BLaER1 (cell line): ENCODE measurements around the gene SCARB1.

Experiments used
- H3K27ac ChIP-seq: shearing (Covaris generic); formaldehyde crosslinking; 2 replicates; pipeline ENCODE4 v1.8.1; 2022
- H3K27me3 ChIP-seq: shearing (Covaris generic); formaldehyde crosslinking; 2 replicates; pipeline ENCODE4 v1.8.1; 2022
- H3K36me3 ChIP-seq: shearing (Covaris generic); formaldehyde crosslinking; 2 replicates; pipeline ENCODE4 v1.8.1; 2022
- H3K4me1 ChIP-seq: shearing (Covaris generic); formaldehyde crosslinking; 2 replicates; pipeline ENCODE4 v1.8.1; 2022
- H3K4me2 ChIP-seq: shearing (Covaris generic); formaldehyde crosslinking; 2 replicates; pipeline ENCODE4 v1.8.1; 2022
- H3K4me3 ChIP-seq: shearing (Covaris generic); formaldehyde crosslinking; 2 replicates; pipeline ENCODE4 v1.8.1; 2022
- H3K9ac ChIP-seq: shearing (Covaris generic); formaldehyde crosslinking; 2 replicates; pipeline ENCODE4 v1.8.1; 2022
- H3K9me3 ChIP-seq: shearing (Covaris generic); formaldehyde crosslinking; 2 replicates; pipeline ENCODE4 v1.8.1; 2022
- H4K20me1 ChIP-seq: shearing (Covaris generic); formaldehyde crosslinking; 2 replicates; pipeline ENCODE4 v1.8.1; 2022
- Cebpa-rat ChIP-seq: shearing (Covaris generic); IDR thresholded peaks from 2 replicates; pipeline ENCODE4 v1.8.1; 2022

The SCARB1 gene

DNA sequence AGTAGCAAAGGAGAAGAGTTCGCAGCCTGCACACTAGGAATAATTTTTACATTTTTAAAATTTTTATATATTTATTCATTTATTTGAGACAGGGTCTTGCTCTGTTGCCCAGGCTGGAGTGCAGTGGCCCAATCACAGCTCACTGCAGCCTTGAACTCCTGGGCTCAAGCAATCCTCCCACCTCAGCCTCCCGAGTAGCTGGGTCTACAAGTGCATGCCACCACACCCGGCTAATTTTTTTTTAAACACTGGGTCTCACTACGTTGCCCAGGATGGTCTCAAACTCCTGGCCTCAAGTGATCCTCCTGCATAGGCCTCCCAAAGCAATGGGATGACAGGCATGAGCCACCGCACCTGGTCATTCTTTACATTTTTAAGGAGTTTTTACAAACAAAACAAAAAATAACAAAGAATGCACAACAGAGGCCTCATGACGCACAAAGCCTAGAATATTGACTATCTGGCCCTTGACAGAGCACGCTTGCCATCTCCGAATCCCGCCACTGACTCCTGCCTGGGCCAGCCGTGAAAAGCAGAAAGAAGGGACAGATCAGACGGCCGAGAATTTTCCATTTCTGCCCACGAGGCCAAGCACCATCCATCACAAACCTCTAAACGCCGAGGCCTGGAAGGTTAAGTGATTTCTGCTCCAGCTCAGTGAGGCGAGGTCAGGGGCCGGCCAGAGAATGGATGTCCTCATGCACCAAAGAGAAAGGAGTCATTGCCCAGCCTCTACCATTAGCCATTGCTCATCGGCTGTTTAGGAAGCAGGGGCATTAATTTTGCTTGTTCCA lies 120.0 kb downstream of the SCARB1 start:
- H3K27me3 ChIP-seq, result no peaks in the 10 kb centered on the region
- H3K4me2 ChIP-seq, result no peak overlapping the region
- no peak overlapping the region for H3K4me3 ChIP-seq
- H4K20me1 ChIP-seq, result no peaks in the 10 kb centered on the region
- TF ChIP-seq Cebpa-rat, result no peak
- no peaks in the 10 kb centered on the region for H3K9me3 ChIP-seq
- no peak overlapping the region for H3K9ac ChIP-seq
- H3K27ac ChIP-seq, result no peak overlapping the region
- H3K36me3 ChIP-seq, result no peaks in the 10 kb centered on the region
- H3K4me1 ChIP-seq, result peaks cover 70% of the 10 kb centered on the region

DNA sequence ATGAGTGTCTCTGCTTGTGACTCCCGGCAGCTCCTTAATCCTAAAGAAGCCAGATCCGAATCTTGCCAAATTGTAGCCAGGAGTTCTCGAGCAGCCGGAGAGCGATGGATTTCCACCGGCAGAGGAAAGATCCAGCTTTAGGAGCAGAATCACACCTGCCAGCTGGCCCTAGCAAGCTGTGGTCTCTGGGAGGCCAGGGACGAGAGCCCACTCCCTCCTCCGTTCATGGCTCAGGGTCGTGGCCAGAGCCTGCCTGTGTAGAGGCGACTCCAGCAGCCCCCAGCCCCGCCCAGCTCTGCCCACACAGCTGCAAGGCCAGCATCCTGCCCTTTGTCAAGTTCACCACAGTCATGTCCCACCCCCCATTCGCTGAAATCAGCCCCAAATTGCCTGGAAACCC lies 121.0 kb downstream of the SCARB1 start:
- Histone ChIP-seq H3K9ac (no peak overlapping the region), H3K4me1 (peaks cover 72% of the 10 kb centered on the region), H4K20me1 (no peaks in the 10 kb centered on the region), H3K4me3 (no peak overlapping the region), H3K27ac (no peak overlapping the region), H3K36me3 (no peaks in the 10 kb centered on the region), H3K4me2 (peak overlapping the region; percentile 36; the same call in 1 of the 2 replicates), H3K9me3 (no peaks in the 10 kb centered on the region), H3K27me3 (no peaks in the 10 kb centered on the region)
- TF ChIP-seq Cebpa-rat, result no peak

DNA sequence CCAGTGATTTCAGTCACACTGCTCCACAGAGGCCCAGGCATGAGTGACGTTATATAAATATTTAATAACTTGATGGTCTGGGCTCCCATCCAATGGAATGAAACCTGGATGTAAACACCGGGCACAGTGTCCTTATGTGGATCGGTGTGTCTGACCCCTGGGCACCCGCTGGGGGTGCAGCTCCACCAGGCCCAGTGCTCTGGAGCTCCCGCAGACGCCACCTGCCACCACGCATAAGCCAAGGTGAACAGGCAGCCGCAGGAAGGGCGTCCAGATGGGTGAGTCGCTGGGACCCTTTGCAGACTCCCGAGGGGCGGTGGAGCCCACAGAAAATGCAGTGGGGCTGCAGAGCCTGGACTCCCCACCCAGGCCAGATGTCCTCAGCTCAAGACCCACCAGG lies 121.6 kb downstream of the SCARB1 start:
- Histone ChIP-seq H3K27me3 (no peaks in the 10 kb centered on the region), H3K4me2 (no peak overlapping the region), H3K4me1 (peaks cover 72% of the 10 kb centered on the region), H4K20me1 (no peaks in the 10 kb centered on the region), H3K36me3 (no peaks in the 10 kb centered on the region), H3K9me3 (no peaks in the 10 kb centered on the region), H3K4me3 (no peak overlapping the region), H3K27ac (no peak overlapping the region), H3K9ac (no peak overlapping the region)
- TF ChIP-seq Cebpa-rat, result no peak

- no peak overlapping the region for H3K9ac ChIP-seq
- no peaks in the 10 kb centered on the region for H3K27me3 ChIP-seq
- no peaks in the 10 kb centered on the region for H4K20me1 ChIP-seq
- H3K9me3 ChIP-seq, result no peaks in the 10 kb centered on the region
- peaks cover 69% of the 10 kb centered on the region for H3K4me1 ChIP-seq
- H3K36me3 ChIP-seq, result no peaks in the 10 kb centered on the region
- peak overlapping the region; percentile 54 for H3K4me2 ChIP-seq
- no peak for TF ChIP-seq Cebpa-rat
- H3K27ac ChIP-seq, result no peak overlapping the region
- H3K4me3 ChIP-seq, result no peak overlapping the region
These were observed 122.5 kb downstream of the SCARB1 start for GRCh38 chr12:124741211-124741610.

DNA sequence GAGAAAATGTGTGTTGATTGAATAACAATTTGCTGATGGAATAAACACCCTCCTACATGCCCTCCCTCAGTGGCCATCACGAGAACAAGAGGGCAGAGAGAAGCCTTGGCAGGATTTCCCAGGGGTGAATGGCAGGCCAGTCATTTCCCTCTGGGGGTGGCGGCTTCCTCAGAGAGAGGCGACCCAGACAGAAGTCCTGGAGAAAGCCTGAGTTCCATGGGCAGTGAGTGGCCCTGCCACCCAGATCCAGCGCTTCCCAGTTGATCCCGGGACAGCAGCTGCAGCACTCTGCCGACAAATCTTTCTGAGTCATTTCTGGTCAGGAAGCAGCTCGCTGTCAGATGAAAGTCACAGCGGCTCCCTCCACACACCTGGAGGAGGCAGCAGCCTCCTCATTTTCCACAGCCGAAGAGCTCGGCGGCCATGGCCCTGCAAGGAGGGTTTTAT lies 123.0 kb downstream of the SCARB1 start:
- H3K9me3 ChIP-seq, result no peaks in the 10 kb centered on the region
- no peak overlapping the region for H3K9ac ChIP-seq
- H3K27me3 ChIP-seq, result no peaks in the 10 kb centered on the region
- peaks cover 69% of the 10 kb centered on the region for H3K4me1 ChIP-seq
- H4K20me1 ChIP-seq, result no peaks in the 10 kb centered on the region
- no peaks in the 10 kb centered on the region for H3K36me3 ChIP-seq
- no peak overlapping the region for H3K4me3 ChIP-seq
- no peak overlapping the region for H3K27ac ChIP-seq
- peak overlapping the region; percentile 54 for H3K4me2 ChIP-seq
- no peak for TF ChIP-seq Cebpa-rat

- Histone ChIP-seq H3K9me3 (no peaks in the 10 kb centered on the region), H3K27ac (no peak overlapping the region), H3K4me1 (peaks cover 65% of the 10 kb centered on the region), H3K9ac (no peak overlapping the region), H3K4me2 (peak overlapping the region; percentile 54), H3K4me3 (no peak overlapping the region), H4K20me1 (no peaks in the 10 kb centered on the region), H3K27me3 (no peaks in the 10 kb centered on the region), H3K36me3 (no peaks in the 10 kb centered on the region)
- TF ChIP-seq Cebpa-rat, result no peak
These were observed 123.6 kb downstream of the SCARB1 start for GRCh38 chr12:124739953-124740561.

DNA sequence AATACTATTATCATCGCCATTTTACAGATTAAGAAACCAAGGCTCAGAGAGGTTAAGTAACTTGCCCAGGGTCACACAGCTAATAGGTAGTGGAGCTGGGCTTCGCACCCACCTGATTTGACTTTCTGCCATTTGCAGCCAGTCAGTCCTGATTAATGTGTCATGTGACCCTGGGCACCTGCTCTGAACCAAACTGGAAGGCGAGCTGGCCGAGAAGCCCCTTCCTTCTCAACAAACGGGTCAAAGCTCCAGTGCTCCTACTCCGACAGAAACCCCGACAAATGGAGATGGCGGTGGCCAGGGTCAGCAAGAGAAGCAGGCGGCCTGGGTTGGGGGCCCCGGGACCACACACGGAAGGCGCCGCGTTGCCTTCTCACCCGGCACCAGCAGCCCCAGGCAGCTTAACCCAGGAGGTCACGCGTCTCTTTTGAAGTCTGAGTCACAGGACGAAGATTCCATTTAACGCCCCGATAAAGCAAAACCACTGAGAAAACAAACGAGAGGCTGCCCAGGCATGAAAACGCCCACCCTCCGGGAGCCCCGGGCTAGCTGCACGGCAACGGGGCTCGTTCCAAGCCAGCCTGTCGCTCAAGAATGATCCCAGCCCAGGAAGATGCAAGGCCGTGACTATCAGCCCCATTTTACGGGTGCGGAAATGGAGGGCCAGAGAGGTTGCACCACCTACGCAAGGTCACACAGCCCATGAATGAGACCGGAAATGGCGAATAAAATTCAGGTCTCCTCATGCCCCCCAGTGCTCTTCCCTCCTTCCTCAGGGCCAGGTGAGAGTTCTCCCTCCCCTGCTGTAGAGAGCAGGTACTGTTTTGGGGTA lies 124.8 kb downstream of the SCARB1 start:
- Histone ChIP-seq H3K36me3 (no peaks in the 10 kb centered on the region), H3K9ac (no peak overlapping the region), H4K20me1 (no peaks in the 10 kb centered on the region), H3K27me3 (no peaks in the 10 kb centered on the region), H3K27ac (no peak overlapping the region), H3K4me3 (no peak overlapping the region), H3K4me2 (peak overlapping the region; percentile 18), H3K4me1 (peaks cover 74% of the 10 kb centered on the region), H3K9me3 (no peaks in the 10 kb centered on the region)
- TF ChIP-seq Cebpa-rat, result no peak

GRCh38 chr12:124737772-124738635 lies 125.7 kb downstream of the SCARB1 start:
- H3K9ac ChIP-seq, result no peak overlapping the region
- H3K9me3 ChIP-seq, result no peaks in the 10 kb centered on the region
- H3K36me3 ChIP-seq, result no peaks in the 10 kb centered on the region
- peaks cover 73% of the 10 kb centered on the region for H3K4me1 ChIP-seq
- H3K4me3 ChIP-seq, result no peak overlapping the region
- H3K27me3 ChIP-seq, result no peaks in the 10 kb centered on the region
- TF ChIP-seq Cebpa-rat, result no peak
- no peak overlapping the region for H3K4me2 ChIP-seq
- no peak overlapping the region for H3K27ac ChIP-seq
- H4K20me1 ChIP-seq, result no peaks in the 10 kb centered on the region

GRCh38 chr12:124737040-124737419 lies 126.6 kb downstream of the SCARB1 start:
- peak overlapping the region; percentile 25; the same call in 1 of the 2 replicates for H3K4me2 ChIP-seq
- H4K20me1 ChIP-seq, result no peaks in the 10 kb centered on the region
- no peaks in the 10 kb centered on the region for H3K36me3 ChIP-seq
- no peak overlapping the region for H3K9ac ChIP-seq
- H3K9me3 ChIP-seq, result peaks cover under 1% of the 10 kb centered on the region; the same call in 1 of the 2 replicates
- peaks cover 73% of the 10 kb centered on the region for H3K4me1 ChIP-seq
- no peak for TF ChIP-seq Cebpa-rat
- no peak overlapping the region for H3K4me3 ChIP-seq
- H3K27ac ChIP-seq, result no peak overlapping the region
- H3K27me3 ChIP-seq, result no peaks in the 10 kb centered on the region
